HG03045 (cell line): ENCODE results near the gene TSPAN14.

Source experiments
- ATAC-seq: cut with Tn5 transposase; IDR thresholded peaks from one replicate; pipeline ENCODE4 v1.9.1; 2021; ENCODE audit warnings: mild to moderate bottlenecking, moderate library complexity; ENCODE audit not compliant: unreplicated experiment

Gene TSPAN14

DNA sequence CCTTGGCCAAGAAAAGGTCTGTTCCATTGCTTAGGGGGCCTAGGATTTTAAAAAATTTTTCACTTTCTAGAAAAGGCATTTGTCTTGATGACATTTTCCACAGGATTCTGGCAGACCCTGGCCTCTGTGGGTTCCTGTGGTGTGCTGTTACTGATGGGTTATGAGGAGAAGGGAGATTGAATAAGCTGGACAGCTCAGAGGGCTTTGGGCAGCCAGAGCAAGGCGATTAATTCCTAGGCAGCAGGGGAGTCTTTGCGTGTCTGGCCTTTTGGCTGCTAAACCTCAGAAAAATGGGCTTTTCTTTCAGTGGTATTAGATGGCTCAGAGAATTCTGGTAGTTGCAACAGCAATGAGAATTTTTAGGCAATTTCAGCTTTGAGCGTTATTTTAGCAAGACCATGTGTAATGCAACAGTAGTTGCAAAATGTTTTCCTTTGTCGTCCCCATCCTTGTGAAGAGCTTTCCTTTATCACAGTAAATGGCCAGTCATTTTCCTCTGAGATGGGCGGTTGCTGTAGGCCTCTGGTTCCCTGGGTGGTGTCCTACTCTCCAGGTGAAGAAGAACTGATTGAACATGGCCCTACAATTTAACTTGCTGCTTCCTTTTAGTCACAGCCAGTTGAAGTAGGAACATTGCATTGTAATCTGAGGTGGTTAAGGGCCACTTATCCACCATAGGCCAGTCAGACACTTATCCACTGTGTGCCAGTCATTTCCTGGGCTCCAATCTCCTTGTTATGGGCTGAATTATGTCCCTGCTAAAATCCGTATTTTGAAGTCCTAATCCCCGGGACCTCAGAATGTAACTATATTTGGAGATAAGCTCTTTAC lies 126.7 kb downstream of the TSPAN14 start:
- ATAC-seq = no peak

GRCh38 chr10:80581469-80581835 lies 127.3 kb downstream of the TSPAN14 start:
- no peak for ATAC-seq

GRCh38 chr10:80582286-80582960 lies 128.3 kb downstream of the TSPAN14 start:
- no peak for ATAC-seq
